Vagina (tissue), 2 donors: Measurements from ENCODE around the gene TP53TG5.

Experiments used
- POLR2A ChIP-seq, 2 donors: fragments of 450-650 bp; IDR thresholded peaks; one replicate each; pipeline ENCODE4 v1.6.1; 2017; ENCODE audit warnings: antibody characterized with exemption in 2 of 2, mild to moderate bottlenecking in 2 of 2, moderate library complexity in 2 of 2
- TF ChIP-seq, protein P1 (sequence below), 3 experiments: fragments of 450-650 bp in 2 of 3; fragments of 200-600 bp in 1 of 3; sonication (generic) in 1 of 3; IDR thresholded peaks; one replicate each; pipeline ENCODE4 v1.5.1; 2017 to 2019; ENCODE audit warnings: antibody characterized with exemption in 3 of 3, mild to moderate bottlenecking in 2 of 3, moderate library complexity in 2 of 3

DNA sequence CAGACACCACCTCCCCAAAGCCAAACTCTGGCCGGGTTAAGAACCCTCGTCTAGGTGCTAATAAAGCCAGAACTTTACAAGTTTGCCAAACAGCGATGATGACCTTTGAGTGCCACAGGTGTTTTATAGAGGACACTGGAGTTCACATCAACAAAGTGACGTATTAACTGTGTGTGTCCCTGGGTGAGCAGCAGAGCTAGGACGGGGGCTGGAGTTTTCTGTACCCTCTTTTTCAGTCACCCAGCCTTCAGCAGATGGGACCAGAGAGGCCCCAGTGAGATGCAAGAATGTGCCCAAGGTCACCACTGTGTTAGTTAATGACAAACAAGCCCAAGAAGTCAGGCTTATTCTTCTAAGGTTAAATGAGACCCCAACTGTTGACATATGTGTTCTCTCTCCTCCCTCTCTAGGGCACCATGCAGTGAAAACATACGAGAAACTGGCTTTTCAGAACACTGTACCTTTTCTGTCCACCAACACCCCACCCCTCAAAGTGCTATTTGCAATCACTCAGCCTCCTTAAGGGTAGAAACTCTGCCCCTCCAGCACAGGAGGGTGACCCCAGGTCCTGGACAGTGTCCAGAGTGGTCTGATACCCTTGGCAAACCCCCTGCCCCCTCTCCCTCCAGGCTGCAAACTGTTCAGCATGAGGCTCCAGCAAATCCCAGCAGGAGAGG is 35.1 kb downstream of the TP53TG5 start:
- TF ChIP-seq, protein P1, sequence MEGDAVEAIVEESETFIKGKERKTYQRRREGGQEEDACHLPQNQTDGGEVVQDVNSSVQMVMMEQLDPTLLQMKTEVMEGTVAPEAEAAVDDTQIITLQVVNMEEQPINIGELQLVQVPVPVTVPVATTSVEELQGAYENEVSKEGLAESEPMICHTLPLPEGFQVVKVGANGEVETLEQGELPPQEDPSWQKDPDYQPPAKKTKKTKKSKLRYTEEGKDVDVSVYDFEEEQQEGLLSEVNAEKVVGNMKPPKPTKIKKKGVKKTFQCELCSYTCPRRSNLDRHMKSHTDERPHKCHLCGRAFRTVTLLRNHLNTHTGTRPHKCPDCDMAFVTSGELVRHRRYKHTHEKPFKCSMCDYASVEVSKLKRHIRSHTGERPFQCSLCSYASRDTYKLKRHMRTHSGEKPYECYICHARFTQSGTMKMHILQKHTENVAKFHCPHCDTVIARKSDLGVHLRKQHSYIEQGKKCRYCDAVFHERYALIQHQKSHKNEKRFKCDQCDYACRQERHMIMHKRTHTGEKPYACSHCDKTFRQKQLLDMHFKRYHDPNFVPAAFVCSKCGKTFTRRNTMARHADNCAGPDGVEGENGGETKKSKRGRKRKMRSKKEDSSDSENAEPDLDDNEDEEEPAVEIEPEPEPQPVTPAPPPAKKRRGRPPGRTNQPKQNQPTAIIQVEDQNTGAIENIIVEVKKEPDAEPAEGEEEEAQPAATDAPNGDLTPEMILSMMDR (IDR thresholded peaks at IDR 0.05) = no peak
- no peak for TF ChIP-seq POLR2A (IDR thresholded peaks at IDR 0.05)
